H1 (cell line): Measurements from ENCODE around the gene PRRG4. TPM values are rescaled to one million over a fixed set of nuclear protein-coding genes. Genes with fewer than 3 reads are reported as not detected.

Experiments
- CTCF ChIA-PET: fragments of 300-600 bp; sonication (Branson Sonifier 250); formaldehyde crosslinking; loops from one replicate; lab custom pipeline; 2021; ENCODE audit not compliant: partially characterized antibody; lab: Charles Lee
- POLR2A ChIA-PET: fragments of 300-600 bp; sonication (Branson Sonifier 250); formaldehyde crosslinking; loops from one replicate; lab custom pipeline; 2021; ENCODE audit warnings: inconsistent platforms; ENCODE audit not compliant: partially characterized antibody; lab: Charles Lee
- DNase-seq, 2 experiments: peaks; one replicate each; pipeline versions ENCODE4 v3.0.0 to v3.0.0-alpha.2; 2010 to 2022; ENCODE audit warnings: low spot score in 2 of 2, low read depth in 1 of 2, mixed read lengths in 1 of 2
- FAIRE-seq: peaks from 2 replicates; lab custom pipeline; 2011; peaks lifted over from hg19 to GRCh38; lab: Jason Lieb, UNC
- H2AFZ ChIP-seq: 2 replicates; pipeline ENCODE4 v1.8.1; 2012; ENCODE audit warnings: low read length, inconsistent platforms
- H2AK5ac ChIP-seq: 2 replicates; pipeline ENCODE4 v1.6.1; 2013; ENCODE audit warnings: low read depth, low read length
- H2BK120ac ChIP-seq: replicated peaks from 2 replicates; pipeline ENCODE3; 2013; ENCODE audit warnings: low read depth, low read length, inconsistent platforms
- H2BK12ac ChIP-seq: 2 replicates; pipeline ENCODE4 v1.6.1; 2013; ENCODE audit warnings: low read depth, low read length
- H2BK15ac ChIP-seq: 2 replicates; pipeline ENCODE4 v1.6.1; 2013; ENCODE audit warnings: low read length
- H2BK20ac ChIP-seq: 2 replicates; pipeline ENCODE4 v1.6.1; 2013; ENCODE audit warnings: low read length
- H2BK5ac ChIP-seq: 2 replicates; pipeline ENCODE4 v1.6.1; 2013; ENCODE audit warnings: low read depth, low read length
- H3K14ac ChIP-seq: 2 replicates; pipeline ENCODE4 v1.6.1; 2013; ENCODE audit warnings: inconsistent platforms; ENCODE audit not compliant: insufficient read length
- H3K18ac ChIP-seq: 2 replicates; pipeline ENCODE4 v1.6.1; 2013; ENCODE audit warnings: low read length; ENCODE audit errors: extremely low read depth
- H3K23ac ChIP-seq: 2 replicates; pipeline ENCODE4 v1.6.1; 2013; ENCODE audit warnings: inconsistent platforms; ENCODE audit not compliant: insufficient read length
- H3K23me2 ChIP-seq: 2 replicates; pipeline ENCODE4 v1.6.1; 2013; ENCODE audit warnings: low read depth, low read length
- H3K27ac ChIP-seq: 2 replicates; pipeline ENCODE4 v1.6.1; 2011; ENCODE audit warnings: low read depth, low read length, inconsistent platforms
- H3K27me3 ChIP-seq, 4 experiments: replicated peaks in 1 of 4; 1 replicate in 1 of 4; 2 replicates in 3 of 4; pipeline versions ENCODE4 v1.6.1 to v1.8.1; 2011 to 2013; ENCODE audit warnings: low read length in 3 of 4, mild to moderate bottlenecking in 3 of 4, inconsistent platforms in 2 of 4, mixed read lengths in 2 of 4, moderate library complexity in 1 of 4; ENCODE audit not compliant: control insufficient read depth in 3 of 4, insufficient read depth in 3 of 4; ENCODE audit errors: extremely low read depth in 1 of 4
- H3K36me3 ChIP-seq, 4 experiments: 2 replicates each; pipeline versions ENCODE4 v1.6.1 to v1.8.1; 2011 to 2013; ENCODE audit warnings: mild to moderate bottlenecking in 4 of 4, low read length in 3 of 4, moderate library complexity in 2 of 4, control low read depth in 1 of 4, inconsistent platforms in 1 of 4; ENCODE audit not compliant: insufficient read depth in 4 of 4, control insufficient read depth in 2 of 4
- H3K4ac ChIP-seq: replicated peaks from 2 replicates; pipeline ENCODE3; 2013; ENCODE audit warnings: low read length, low read depth, mixed read lengths, inconsistent platforms; ENCODE audit not compliant: insufficient read length
- H3K4me1 ChIP-seq, 4 experiments: replicated peaks in 1 of 4; 1 replicate in 1 of 4; 2 replicates in 3 of 4; pipeline versions ENCODE4 v1.6.1 to v1.8.1; 2011 to 2013; ENCODE audit warnings: low read length in 3 of 4, inconsistent platforms in 2 of 4, mixed read lengths in 1 of 4; ENCODE audit not compliant: insufficient read depth in 4 of 4, control insufficient read depth in 3 of 4
- H3K4me2 ChIP-seq, 2 experiments: 2 replicates each; pipeline versions ENCODE4 v1.6.1 to v1.8.1; 2011 to 2013; ENCODE audit warnings: low read depth in 2 of 2, low read length in 2 of 2, control low read depth in 1 of 2, inconsistent platforms in 1 of 2, mild to moderate bottlenecking in 1 of 2; ENCODE audit not compliant: insufficient read depth in 1 of 2
- H3K4me3 ChIP-seq, 4 experiments: fragments of 200-600, 300-600 bp in 1 of 4; sonication (generic), shearing (Covaris generic), sonication (Bioruptor Twin) in 1 of 4; 2 replicates each; pipeline versions ENCODE4 v1.5.1 to v1.8.1; 2011 to 2016; ENCODE audit warnings: low read length in 4 of 4, low read depth in 3 of 4, control low read depth in 2 of 4, inconsistent platforms in 2 of 4, mild to moderate bottlenecking in 2 of 4, mixed read lengths in 1 of 4, moderate library complexity in 1 of 4; ENCODE audit not compliant: insufficient read depth in 2 of 4; ENCODE audit errors: extremely low read depth in 1 of 4
- H3K56ac ChIP-seq: replicated peaks from 2 replicates; pipeline ENCODE3; 2013; ENCODE audit warnings: low read depth, mild to moderate bottlenecking, mixed read lengths, low read length, inconsistent platforms; ENCODE audit not compliant: insufficient read length
- H3K79me1 ChIP-seq: 2 replicates; pipeline ENCODE4 v1.6.1; 2013; ENCODE audit warnings: low read depth, low read length, control low read depth
- H3K79me2 ChIP-seq, 2 experiments: 2 replicates each; pipeline versions ENCODE4 v1.6.1 to v1.8.1; 2012 to 2013; ENCODE audit warnings: low read length in 2 of 2, mild to moderate bottlenecking in 2 of 2, inconsistent platforms in 1 of 2; ENCODE audit not compliant: insufficient read depth in 2 of 2, control insufficient read depth in 1 of 2
- H3K9ac ChIP-seq, 4 experiments: replicated peaks in 1 of 4; 1 replicate in 1 of 4; 2 replicates in 3 of 4; pipeline versions ENCODE4 v1.6.1 to v1.8.1; 2011 to 2013; ENCODE audit warnings: low read depth in 3 of 4, low read length in 3 of 4, control low read depth in 2 of 4, mild to moderate bottlenecking in 2 of 4, moderate library complexity in 2 of 4, inconsistent platforms in 1 of 4; ENCODE audit errors: extremely low read depth in 1 of 4
- H3K9me3 ChIP-seq, 2 experiments: 2 replicates each; pipeline versions ENCODE4 v1.6.1 to v1.8.1; 2012 to 2013; ENCODE audit warnings: mild to moderate bottlenecking in 2 of 2, moderate library complexity in 2 of 2, control low read depth in 1 of 2, inconsistent platforms in 1 of 2, low read depth in 1 of 2, low read length in 1 of 2, mixed read lengths in 1 of 2; ENCODE audit not compliant: insufficient read depth in 2 of 2
- H4K20me1 ChIP-seq, 2 experiments: replicated peaks in 1 of 2; 2 replicates each; pipeline versions ENCODE3 to v1.8.1; 2011 to 2013; ENCODE audit warnings: inconsistent platforms in 2 of 2, low read length in 2 of 2, mild to moderate bottlenecking in 1 of 2; ENCODE audit not compliant: insufficient read depth in 2 of 2, control insufficient read depth in 1 of 2
- H4K5ac ChIP-seq: 2 replicates; pipeline ENCODE4 v1.6.1; 2013; ENCODE audit warnings: low read length, low read depth, mixed read lengths, inconsistent platforms; ENCODE audit not compliant: insufficient read length
- H4K8ac ChIP-seq: 2 replicates; pipeline ENCODE4 v1.8.0; 2013; ENCODE audit warnings: mild to moderate bottlenecking, moderate library complexity, low read length, inconsistent platforms; ENCODE audit not compliant: insufficient read depth; ENCODE audit errors: extremely low read depth
- H4K91ac ChIP-seq: replicated peaks from 2 replicates; pipeline ENCODE3; 2013; ENCODE audit warnings: low read length, mixed read lengths, inconsistent platforms; ENCODE audit not compliant: insufficient read length
- BCL11A ChIP-seq, 2 experiments: IDR thresholded peaks; one replicate each; pipeline ENCODE4 v1.6.1; 2011; ENCODE audit warnings: low read depth in 2 of 2, low read length in 2 of 2, mild to moderate bottlenecking in 2 of 2
- WGBS, 2 experiments: shearing (Covaris generic) in 1 of 2; methylation state at CpG; one replicate each; pipeline versions ENCODE4 v1.1.6 to v1.1.7; 2013 to 2015; ENCODE audit warnings: low lambda C conversion rate in 2 of 2, mixed read lengths in 2 of 2, inconsistent platforms in 1 of 2, low coverage in 1 of 2, missing lambda C conversion rate in 1 of 2; ENCODE audit not compliant: insufficient replicate concordance in 2 of 2, insufficient coverage in 1 of 2, insufficient read length in 1 of 2; ENCODE audit errors: extremely low coverage in 1 of 2, missing lambda C conversion rate in 1 of 2; 5-methylcytosine and 5-hydroxymethylcytosine counted together
- polyA plus RNA-seq, 7 experiments: library from polyadenylated mRNA; depleted of rRNA in 3 of 7; stranded (reverse) in 5 of 7; unstranded in 2 of 7; fragments of >200 nt in 5 of 7; fragments of 200-250 nt in 2 of 7; gene quantifications; 1 replicate in 5 of 7; 2 replicates in 1 of 7; 4 replicates in 1 of 7; pipeline versions ENCODE4 v1.2.1 to v1.2.3, GENCODE V29; 2011 to 2013; ENCODE audit warnings: missing spikeins in 2 of 7, mixed read lengths in 2 of 7
- total RNA-seq: library from RNA; stranded (reverse); fragmentation: NEBNext Ultra II Directional; extraction: Animal tissue kit (Norgen Biotek cat#: 25700); gene quantifications from 2 replicates; pipeline ENCODE4 v1.2.1, GENCODE V29; 2021

PRRG4 gene
- total and polyA plus RNA-seq, 2 of the 8 experiments (the other 6 are each of a cell fraction or from before 2014, with no cell fraction given), result 0.65 to 1.7 TPM

DNA sequence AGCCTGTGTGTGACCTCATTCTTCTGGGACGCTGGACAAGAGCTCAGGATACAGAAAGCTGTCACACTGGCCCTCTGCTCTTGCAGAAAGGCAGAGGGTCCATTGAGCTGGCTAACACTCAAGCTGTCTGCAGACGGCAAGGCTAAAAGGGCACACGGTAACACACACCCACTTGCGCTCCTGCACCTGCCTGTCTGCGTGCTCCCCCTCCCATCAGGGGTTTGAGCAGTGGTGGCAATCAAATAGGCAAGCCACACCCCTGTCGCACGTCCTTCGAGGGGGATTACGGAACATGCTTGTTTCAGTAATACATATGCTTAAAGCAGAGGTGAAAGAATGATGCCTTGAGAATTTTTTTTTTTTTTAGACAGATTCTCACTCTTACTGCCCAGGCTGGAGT is 55.8 kb downstream of the PRRG4 start:
- FAIRE-seq (no peak), DNase-seq (no peak)
- H4K20me1 ChIP-seq, result no peaks in the 10 kb centered on the region
- H4K91ac ChIP-seq, result no peak overlapping the region
- H2BK15ac ChIP-seq, result peak overlapping the region; percentile 96; the same call in 1 of the 2 replicates
- CTCF ChIA-PET, result interaction anchor here (1.0 to 5.9 kb wide), 10 partner anchors 8 to 93 kb away, joined by 3 to 55 read pairs (median 6); no protein-coding TSS in a partner anchor
- no peak overlapping the region for H3K4me3 ChIP-seq
- H2BK12ac ChIP-seq, result peak overlapping the region; percentile 3; the same call in 1 of the 2 replicates
- H2BK120ac ChIP-seq, result no peak overlapping the region
- H3K4ac ChIP-seq, result no peak overlapping the region
- H3K79me2 ChIP-seq, result no peaks in the 10 kb centered on the region
- POLR2A ChIA-PET, result interaction anchor here (0.9 to 2.2 kb wide), 5 partner anchors 7 to 269 kb away, joined by 3 to 8 read pairs (median 3); partner anchors contain the start of gene QSER1
- H4K5ac ChIP-seq, result no peak overlapping the region
- H2BK5ac ChIP-seq, result peak overlapping the region; percentile 67; the same call in 1 of the 2 replicates
- 89% methylated on average over 9 of the region's 9 CpGs; no CpG with 5 or more reads in 1 of the 2 experiments for WGBS, 2 experiments
- H3K79me1 ChIP-seq, result no peaks in the 10 kb centered on the region
- H3K36me3 ChIP-seq, result peaks cover 0 to 4% (median 0%) of the 10 kb centered on the region in 4 experiments; a peak in 1 of 8 replicates
- H3K27me3 ChIP-seq, result no peaks in the 10 kb centered on the region
- H3K27ac ChIP-seq, result no peak overlapping the region
- H3K9me3 ChIP-seq, result peaks cover 9 to 14% of the 10 kb centered on the region in 2 experiments
- no peak overlapping the region; the same call in 1 of the 2 replicates for H3K18ac ChIP-seq
- peak overlapping the region; percentile 90; the same call in 1 of the 2 replicates for H2AK5ac ChIP-seq
- no peak overlapping the region for H3K56ac ChIP-seq
- peaks cover 0 to 8% (median 5%) of the 10 kb centered on the region in 4 experiments; a peak in 6 of 7 replicates for H3K4me1 ChIP-seq
- 0 out of 2 replicates have a peak overlapping the region, but pooled peaks have one; percentile 63 for H2BK20ac ChIP-seq
- H3K23me2 ChIP-seq, result no peaks in the 10 kb centered on the region
- H3K23ac ChIP-seq, result no peak overlapping the region
- no peak overlapping the region for H2AFZ ChIP-seq
- TF ChIP-seq BCL11A (IDR thresholded peaks at IDR 0.05; ENCODE audit: low read depth in 2 of 2, low read length in 2 of 2), result no peak
- no peak overlapping the region for H3K14ac ChIP-seq
- H3K9ac ChIP-seq, result no peak overlapping the region
- H4K8ac ChIP-seq, result peak overlapping the region; percentile 51; the same call in 1 of the 2 replicates
- no peak overlapping the region for H3K4me2 ChIP-seq
